HCT116 (cell line): ENCODE data around the gene TWF1. TPM values are rescaled to one million over a fixed set of nuclear protein-coding genes. Genes with fewer than 3 reads are reported as not detected.
A peak's percentile ranks its signal among the peaks of the same experiment; 100 is the strongest.

Experiments
- ATAC-seq: fragments of 200-7000 bp; cut with Tn5 transposase; 2 replicates; pipeline ENCODE4 v1.9.1; 2020; ENCODE audit warnings: mild to moderate bottlenecking, moderate library complexity
- BruUV-seq: library from RNA; stranded (reverse); fragments of 400-500 nt; replicated peaks from 2 replicates; lab custom pipeline; 2021; lab: Mats Ljungman, UMichigan
- CTCF ChIA-PET: fragments of 300-600 bp; sonication (Branson Sonifier 250); formaldehyde crosslinking; loops from one replicate; lab custom pipeline; 2021; ENCODE audit warnings: antibody characterized with exemption; lab: Charles Lee
- POLR2A ChIA-PET: fragments of 300-600, 350-600 bp; sonication (Branson Sonifier 250); formaldehyde crosslinking; loops from one replicate; lab custom pipeline; 2021; ENCODE audit warnings: antibody characterized with exemption; lab: Charles Lee
- RAD21 ChIA-PET, 2 experiments: fragments of 300-600 bp; sonication (Branson Sonifier 250); formaldehyde crosslinking; loops; one replicate each; lab custom pipeline; 2023; ENCODE audit warnings: low total read pairs in 2 of 2; ENCODE audit not compliant: uncharacterized antibody in 2 of 2, unreplicated experiment in 2 of 2, low non-redundant PET in 1 of 2; lab: Charles Lee
- DNase-seq: peaks from one replicate; pipeline ENCODE4 v3.0.0-alpha.2; 2010; ENCODE audit warnings: low read depth, low spot score
- H2AFZ ChIP-seq: fragments of 200-600 bp; shearing (Covaris generic), sonication (generic); 2 replicates; pipeline ENCODE4 v1.6.1; 2017; ENCODE audit warnings: low read depth, mixed run types, mixed read lengths, antibody characterized with exemption, low read length; ENCODE audit not compliant: poor library complexity, severe bottlenecking
- H3K27ac ChIP-seq: 2 replicates; pipeline ENCODE4 v1.5.1; 2012; ENCODE audit warnings: low read depth, low read length
- H3K27me3 ChIP-seq: fragments of 200-600 bp; sonication (generic); 2 replicates; pipeline ENCODE4 v1.6.1; 2016; ENCODE audit warnings: mixed run types, low read length, mixed read lengths; ENCODE audit not compliant: insufficient read depth
- H3K36me3 ChIP-seq, 2 experiments: fragments of 200-500 bp in 1 of 2; fragments of 200-600 bp in 1 of 2; sonication (Bioruptor generic) in 1 of 2; sonication (generic) in 1 of 2; 2 replicates each; pipeline versions ENCODE4 v1.5.1 to v1.6.1; 2014 to 2016; ENCODE audit warnings: low read length in 2 of 2, inconsistent platforms in 1 of 2, mixed read lengths in 1 of 2, mixed run types in 1 of 2; ENCODE audit not compliant: insufficient read depth in 2 of 2, control insufficient read depth in 1 of 2
- H3K4me1 ChIP-seq, 2 experiments: fragments of 200-600 bp in 1 of 2; sonication (generic) in 1 of 2; 2 replicates each; pipeline versions ENCODE4 v1.5.1 to v1.6.1; 2012 to 2017; ENCODE audit warnings: low read length in 2 of 2, inconsistent platforms in 1 of 2, mild to moderate bottlenecking in 1 of 2, mixed read lengths in 1 of 2, mixed run types in 1 of 2, moderate library complexity in 1 of 2; ENCODE audit not compliant: insufficient read depth in 2 of 2, control insufficient read depth in 1 of 2
- H3K4me2 ChIP-seq: fragments of 200-600 bp; sonication (generic); 2 replicates; pipeline ENCODE4 v1.6.1; 2017; ENCODE audit warnings: mixed run types, low read length, mixed read lengths
- H3K4me3 ChIP-seq, 2 experiments: fragments of 200-600 bp in 1 of 2; sonication (generic) in 1 of 2; replicated peaks in 1 of 2; 2 replicates each; pipeline ENCODE4 v1.5.1; 2011 to 2016; ENCODE audit warnings: low read length in 2 of 2, control low read depth in 1 of 2, low read depth in 1 of 2, mild to moderate bottlenecking in 1 of 2, mixed read lengths in 1 of 2, mixed run types in 1 of 2
- H3K79me2 ChIP-seq: fragments of 200-600 bp; sonication (generic); 2 replicates; pipeline ENCODE4 v1.6.1; 2017; ENCODE audit warnings: mild to moderate bottlenecking, mixed run types, low read length, moderate library complexity, mixed read lengths; ENCODE audit not compliant: insufficient read depth
- H3K9ac ChIP-seq: fragments of 200-600 bp; sonication (generic); 2 replicates; pipeline ENCODE4 v1.6.1; 2016; ENCODE audit warnings: low read length, mixed read lengths
- H3K9me2 ChIP-seq: fragments of 200-600 bp; sonication (generic), shearing (Covaris generic); 2 replicates; pipeline ENCODE4 v1.6.1; 2017; ENCODE audit warnings: mixed run types, mild to moderate bottlenecking, moderate library complexity; ENCODE audit not compliant: insufficient read depth
- H3K9me3 ChIP-seq, 2 experiments: fragments of 200-500 bp in 1 of 2; fragments of 200-600 bp in 1 of 2; sonication (Bioruptor generic) in 1 of 2; sonication (generic) in 1 of 2; 2 replicates each; pipeline ENCODE4 v1.6.1; 2014 to 2017; ENCODE audit warnings: low read length in 2 of 2, mixed read lengths in 2 of 2, inconsistent platforms in 1 of 2, low read depth in 1 of 2, mild to moderate bottlenecking in 1 of 2, mixed run types in 1 of 2, moderate library complexity in 1 of 2; ENCODE audit not compliant: control insufficient read depth in 1 of 2, insufficient read depth in 1 of 2
- H4K20me1 ChIP-seq: fragments of 200-600 bp; sonication (generic), shearing (Covaris generic); 2 replicates; pipeline ENCODE4 v1.6.1; 2017; ENCODE audit warnings: mixed run types, mild to moderate bottlenecking, moderate library complexity; ENCODE audit not compliant: insufficient read depth
- CEBPB ChIP-seq: IDR thresholded peaks from 2 replicates; pipeline ENCODE4 v1.6.1; 2012; ENCODE audit warnings: low read depth
- EGR1 ChIP-seq: IDR thresholded peaks from 2 replicates; pipeline ENCODE4 v1.6.1; 2012; ENCODE audit warnings: low read depth
- EZH2 ChIP-seq: fragments of 200-600 bp; sonication (generic); IDR thresholded peaks from 2 replicates; pipeline ENCODE4 v1.6.1; 2017; ENCODE audit warnings: antibody characterized with exemption, mixed run types
- EZH2phosphoT487 ChIP-seq: fragments of 200-600 bp; IDR thresholded peaks from 2 replicates; pipeline ENCODE4 v1.6.1; 2018; ENCODE audit warnings: antibody characterized with exemption, borderline replicate concordance
- FOSL1 ChIP-seq: IDR thresholded peaks from 2 replicates; pipeline ENCODE4 v1.6.1; 2012; ENCODE audit warnings: low read depth
- POLR2A ChIP-seq: IDR thresholded peaks from 2 replicates; pipeline ENCODE4 v1.7.0; 2011; ENCODE audit warnings: borderline replicate concordance; ENCODE audit not compliant: insufficient read depth, insufficient read length; ENCODE audit errors: extremely low read depth
- POLR2AphosphoS5 ChIP-seq: IDR thresholded peaks from 2 replicates; pipeline ENCODE4 v1.6.1; 2011; ENCODE audit warnings: mild to moderate bottlenecking, low read depth, low read length, moderate library complexity
- RAD21 ChIP-seq: IDR thresholded peaks from 2 replicates; pipeline ENCODE4 v1.6.1; 2012; ENCODE audit warnings: low read depth, mild to moderate bottlenecking
- SP1 ChIP-seq: IDR thresholded peaks from 2 replicates; pipeline ENCODE4 v1.6.1; 2012; ENCODE audit warnings: low read depth
- SRF ChIP-seq: IDR thresholded peaks from 2 replicates; pipeline ENCODE4 v1.6.1; 2012; ENCODE audit warnings: low read depth
- TCF7L2 ChIP-seq: IDR thresholded peaks from 2 replicates; pipeline ENCODE4 v1.7.0; 2011; ENCODE audit warnings: borderline replicate concordance, inconsistent platforms; ENCODE audit not compliant: insufficient read depth, insufficient read length; ENCODE audit errors: extremely low read depth
- ZFX ChIP-seq: fragments of 450-650 bp; IDR thresholded peaks from 2 replicates; pipeline ENCODE4 v1.6.1; 2017
- intact Hi-C: fragments of 100-400 bp; cut with micrococcal nuclease; formaldehyde crosslinking; loops from 2 replicates; pipeline ENCODE4 v1.10.0; 2022
- total RNA-seq: library from RNA; stranded (reverse); gene quantifications from one replicate; pipeline ENCODE4 v1.2.1, GENCODE V29; 2021; ENCODE audit not compliant: unreplicated experiment
- TF ChIP-seq, protein P1 (sequence below), 3 experiments: fragments of 200-600 bp in 1 of 3; sonication (generic) in 1 of 3; IDR thresholded peaks in 2 of 3; conservative IDR thresholded peaks in 1 of 3; 2 replicates each; pipeline ENCODE4 v1.5.1; 2012 to 2017; ENCODE audit warnings: low read depth in 2 of 3, low read length in 2 of 3, antibody characterized with exemption in 1 of 3, borderline replicate concordance in 1 of 3, control low read depth in 1 of 3, mild to moderate bottlenecking in 1 of 3, mixed read lengths in 1 of 3, mixed run types in 1 of 3, moderate library complexity in 1 of 3; ENCODE audit not compliant: insufficient read depth in 1 of 3
- TF ChIP-seq, protein P2 (sequence below): IDR thresholded peaks from 2 replicates; pipeline ENCODE4 v1.6.1; 2012
- TF ChIP-seq, protein P3 (sequence below): IDR thresholded peaks from 2 replicates; pipeline ENCODE4 v1.6.1; 2012; ENCODE audit warnings: low read depth

The TWF1 gene
- total RNA-seq, 1 experiment from 2014 or later, result 125 TPM

DNA sequence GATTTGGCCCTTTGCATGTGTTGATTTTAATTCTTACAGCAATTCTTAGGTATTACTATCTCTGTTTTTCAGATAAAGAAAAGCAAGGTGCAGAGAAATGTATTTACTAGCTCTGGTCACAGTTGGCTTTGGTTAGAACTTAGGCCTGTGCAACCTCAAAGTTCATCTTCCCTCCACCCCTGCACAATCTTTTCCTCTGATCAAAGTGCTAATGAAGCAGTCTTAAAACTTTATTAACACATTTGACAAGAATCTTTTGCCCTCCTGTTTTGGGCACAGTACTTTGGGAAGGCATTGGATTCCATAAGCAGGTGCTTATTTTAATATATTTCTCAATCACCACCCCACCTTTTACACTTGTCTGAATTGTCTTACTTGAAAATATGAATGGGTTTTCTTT is 44.6 kb downstream of the TWF1 start (continued):
- TF ChIP-seq, protein P1, sequence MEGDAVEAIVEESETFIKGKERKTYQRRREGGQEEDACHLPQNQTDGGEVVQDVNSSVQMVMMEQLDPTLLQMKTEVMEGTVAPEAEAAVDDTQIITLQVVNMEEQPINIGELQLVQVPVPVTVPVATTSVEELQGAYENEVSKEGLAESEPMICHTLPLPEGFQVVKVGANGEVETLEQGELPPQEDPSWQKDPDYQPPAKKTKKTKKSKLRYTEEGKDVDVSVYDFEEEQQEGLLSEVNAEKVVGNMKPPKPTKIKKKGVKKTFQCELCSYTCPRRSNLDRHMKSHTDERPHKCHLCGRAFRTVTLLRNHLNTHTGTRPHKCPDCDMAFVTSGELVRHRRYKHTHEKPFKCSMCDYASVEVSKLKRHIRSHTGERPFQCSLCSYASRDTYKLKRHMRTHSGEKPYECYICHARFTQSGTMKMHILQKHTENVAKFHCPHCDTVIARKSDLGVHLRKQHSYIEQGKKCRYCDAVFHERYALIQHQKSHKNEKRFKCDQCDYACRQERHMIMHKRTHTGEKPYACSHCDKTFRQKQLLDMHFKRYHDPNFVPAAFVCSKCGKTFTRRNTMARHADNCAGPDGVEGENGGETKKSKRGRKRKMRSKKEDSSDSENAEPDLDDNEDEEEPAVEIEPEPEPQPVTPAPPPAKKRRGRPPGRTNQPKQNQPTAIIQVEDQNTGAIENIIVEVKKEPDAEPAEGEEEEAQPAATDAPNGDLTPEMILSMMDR (IDR thresholded peaks at IDR 0.05 in 2 of 3, conservative IDR thresholded peaks at IDR 0.05 in 1 of 3; ENCODE audit: borderline replicate concordance in 1 of 3, insufficient read depth in 1 of 3, low read depth in 2 of 3, low read length in 2 of 3), result no peak
- TF ChIP-seq CEBPB (no peak), ZFX (no peak), RAD21 (no peak)
- TF ChIP-seq, protein P2, sequence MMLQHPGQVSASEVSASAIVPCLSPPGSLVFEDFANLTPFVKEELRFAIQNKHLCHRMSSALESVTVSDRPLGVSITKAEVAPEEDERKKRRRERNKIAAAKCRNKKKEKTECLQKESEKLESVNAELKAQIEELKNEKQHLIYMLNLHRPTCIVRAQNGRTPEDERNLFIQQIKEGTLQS, result no peak

DNA sequence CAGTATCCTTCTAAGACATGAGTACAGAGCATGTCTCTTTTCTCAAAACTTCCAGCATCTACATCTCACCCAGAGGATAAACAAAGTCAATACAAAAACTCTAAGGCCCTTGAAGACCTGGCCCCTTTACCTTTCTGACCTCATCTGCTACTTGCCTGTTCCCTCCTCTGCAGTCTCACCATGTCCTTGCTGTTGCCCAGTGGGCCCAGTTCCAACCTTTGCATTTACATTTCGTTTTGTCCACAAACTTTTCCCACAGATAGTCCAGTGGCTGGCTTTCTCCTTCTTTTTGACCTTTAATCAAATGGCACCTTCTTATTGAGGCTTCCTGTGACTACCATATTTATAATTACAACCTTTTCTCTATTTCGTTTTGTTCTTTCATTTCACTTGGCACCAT is 45.7 kb downstream of the TWF1 start:
- Histone ChIP-seq H3K79me2 (peaks cover 9% of the 10 kb centered on the region), H3K4me2 (peak overlapping the region; percentile 86)
- intact Hi-C loops, result no loop called here

More for the DNA sequence above, 45.7 kb downstream of the TWF1 start:
- BruUV-seq, result no TSS peak
- RAD21 ChIA-PET, result no interaction called here
- H3K4me1 ChIP-seq, result peaks cover 6 to 18% of the 10 kb centered on the region in 2 experiments; a peak in 3 of 4 replicates
- H3K9me3 ChIP-seq, result no peaks in the 10 kb centered on the region
- ATAC-seq (no peak), DNase-seq (no peak)
- H3K27ac ChIP-seq, result no peak overlapping the region
- H2AFZ ChIP-seq, result no peak overlapping the region
- CTCF ChIA-PET, result no interaction called here
- POLR2A ChIA-PET, result no interaction called here
- no peaks in the 10 kb centered on the region for H3K36me3 ChIP-seq
- no peak overlapping the region for H3K4me3 ChIP-seq
- TF ChIP-seq TCF7L2 (no peak), SRF (no peak), POLR2A (no peak), ZFX (no peak), EGR1 (no peak), EZH2 (no peak), SP1 (no peak), FOSL1 (no peak), EZH2phosphoT487 (no peak), POLR2AphosphoS5 (no peak)
- TF ChIP-seq, protein P1 (IDR thresholded peaks at IDR 0.05 in 2 of 3, conservative IDR thresholded peaks at IDR 0.05 in 1 of 3; ENCODE audit: borderline replicate concordance in 1 of 3, insufficient read depth in 1 of 3, low read depth in 2 of 3, low read length in 2 of 3), result no peak
- TF ChIP-seq, protein P3, sequence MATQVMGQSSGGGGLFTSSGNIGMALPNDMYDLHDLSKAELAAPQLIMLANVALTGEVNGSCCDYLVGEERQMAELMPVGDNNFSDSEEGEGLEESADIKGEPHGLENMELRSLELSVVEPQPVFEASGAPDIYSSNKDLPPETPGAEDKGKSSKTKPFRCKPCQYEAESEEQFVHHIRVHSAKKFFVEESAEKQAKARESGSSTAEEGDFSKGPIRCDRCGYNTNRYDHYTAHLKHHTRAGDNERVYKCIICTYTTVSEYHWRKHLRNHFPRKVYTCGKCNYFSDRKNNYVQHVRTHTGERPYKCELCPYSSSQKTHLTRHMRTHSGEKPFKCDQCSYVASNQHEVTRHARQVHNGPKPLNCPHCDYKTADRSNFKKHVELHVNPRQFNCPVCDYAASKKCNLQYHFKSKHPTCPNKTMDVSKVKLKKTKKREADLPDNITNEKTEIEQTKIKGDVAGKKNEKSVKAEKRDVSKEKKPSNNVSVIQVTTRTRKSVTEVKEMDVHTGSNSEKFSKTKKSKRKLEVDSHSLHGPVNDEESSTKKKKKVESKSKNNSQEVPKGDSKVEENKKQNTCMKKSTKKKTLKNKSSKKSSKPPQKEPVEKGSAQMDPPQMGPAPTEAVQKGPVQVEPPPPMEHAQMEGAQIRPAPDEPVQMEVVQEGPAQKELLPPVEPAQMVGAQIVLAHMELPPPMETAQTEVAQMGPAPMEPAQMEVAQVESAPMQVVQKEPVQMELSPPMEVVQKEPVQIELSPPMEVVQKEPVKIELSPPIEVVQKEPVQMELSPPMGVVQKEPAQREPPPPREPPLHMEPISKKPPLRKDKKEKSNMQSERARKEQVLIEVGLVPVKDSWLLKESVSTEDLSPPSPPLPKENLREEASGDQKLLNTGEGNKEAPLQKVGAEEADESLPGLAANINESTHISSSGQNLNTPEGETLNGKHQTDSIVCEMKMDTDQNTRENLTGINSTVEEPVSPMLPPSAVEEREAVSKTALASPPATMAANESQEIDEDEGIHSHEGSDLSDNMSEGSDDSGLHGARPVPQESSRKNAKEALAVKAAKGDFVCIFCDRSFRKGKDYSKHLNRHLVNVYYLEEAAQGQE, result no peak
- TF ChIP-seq, protein P2, result no peak
- no peaks in the 10 kb centered on the region for H3K27me3 ChIP-seq
- H3K9me2 ChIP-seq, result no peaks in the 10 kb centered on the region
- H4K20me1 ChIP-seq, result no peaks in the 10 kb centered on the region
- H3K9ac ChIP-seq, result no peak overlapping the region
